Neural cell (in vitro differentiated cells): ENCODE data around the gene TAPBP. TPM values are rescaled to one million over a fixed set of nuclear protein-coding genes. Genes with fewer than 3 reads are reported as not detected.
A peak's percentile ranks its signal among the peaks of the same experiment; 100 is the strongest.

Experiments
- H2AFZ ChIP-seq: fragments of 200-600, 300-800 bp; sonication (generic), shearing (Covaris generic); 2 replicates; pipeline ENCODE4 v1.6.0; 2014; ENCODE audit warnings: low read depth, mild to moderate bottlenecking, antibody characterized with exemption, low read length, moderate library complexity
- H3F3A ChIP-seq: fragments of 200-600 bp; shearing (Covaris generic); 2 replicates; pipeline ENCODE4 v1.6.1; 2016; ENCODE audit warnings: mild to moderate bottlenecking, moderate library complexity, mixed read lengths, antibody characterized with exemption, low read length; ENCODE audit not compliant: insufficient read depth, poor library complexity, severe bottlenecking
- H3K27ac ChIP-seq: fragments of 200-600, 300-800 bp; sonication (generic), shearing (Covaris generic); 2 replicates; pipeline ENCODE4 v1.5.1; 2014; ENCODE audit warnings: mild to moderate bottlenecking, low read length, moderate library complexity
- H3K27me3 ChIP-seq: fragments of 300-800, 200-600 bp; sonication (generic), shearing (Covaris generic); 2 replicates; pipeline ENCODE4 v1.6.0; 2014; ENCODE audit warnings: mild to moderate bottlenecking, low read depth, low read length, moderate library complexity; ENCODE audit not compliant: insufficient read depth
- H3K36me3 ChIP-seq: fragments of 300-800, 200-600 bp; sonication (generic), shearing (Covaris generic); 2 replicates; pipeline ENCODE4 v1.5.1; 2014; ENCODE audit warnings: mild to moderate bottlenecking, antibody characterized with exemption, low read length, moderate library complexity; ENCODE audit not compliant: insufficient read depth
- H3K4me2 ChIP-seq: fragments of 300-800, 200-600 bp; sonication (generic), shearing (Covaris generic); 2 replicates; pipeline ENCODE4 v1.6.0; 2014; ENCODE audit warnings: mild to moderate bottlenecking, low read length
- H3K4me3 ChIP-seq: fragments of 300-800, 200-600 bp; sonication (generic), shearing (Covaris generic); 2 replicates; pipeline ENCODE4 v1.5.1; 2014; ENCODE audit warnings: mild to moderate bottlenecking, low read length, moderate library complexity
- H3K79me2 ChIP-seq: fragments of 200-600 bp; shearing (Covaris generic); replicated peaks from 2 replicates; pipeline ENCODE4 v1.6.0; 2014; ENCODE audit warnings: mild to moderate bottlenecking, low read length, moderate library complexity; ENCODE audit not compliant: insufficient read depth
- H3K9ac ChIP-seq: fragments of 300-800, 200-600 bp; sonication (generic), shearing (Covaris generic); 2 replicates; pipeline ENCODE4 v1.6.1; 2016; ENCODE audit warnings: mild to moderate bottlenecking, low read length, mixed read lengths
- H3K9me2 ChIP-seq: fragments of 200-600 bp; shearing (Covaris generic); 2 replicates; pipeline ENCODE4 v1.6.1; 2016; ENCODE audit warnings: mild to moderate bottlenecking, low read length, mixed read lengths; ENCODE audit not compliant: insufficient read depth
- H3K9me3 ChIP-seq: fragments of 200-600, 300-800 bp; sonication (generic), shearing (Covaris generic); 2 replicates; pipeline ENCODE4 v1.6.1; 2016; ENCODE audit warnings: mild to moderate bottlenecking, mixed run types, low read length, moderate library complexity, mixed read lengths
- H4K20me1 ChIP-seq: fragments of 200-600 bp; shearing (Covaris generic); 2 replicates; pipeline ENCODE4 v1.6.1; 2016; ENCODE audit warnings: mild to moderate bottlenecking, mixed run types; ENCODE audit not compliant: insufficient read depth
- MXI1 ChIP-seq: fragments of 450-650 bp; conservative IDR thresholded peaks from 2 replicates; pipeline ENCODE4 v1.6.1; 2014; ENCODE audit warnings: antibody characterized with exemption, mild to moderate bottlenecking; ENCODE audit not compliant: poor library complexity, severe bottlenecking
- RAD21 ChIP-seq: fragments of 450-650 bp; conservative IDR thresholded peaks from 2 replicates; pipeline ENCODE4 v1.6.1; 2014; ENCODE audit warnings: antibody characterized with exemption, mild to moderate bottlenecking, moderate library complexity
- REST ChIP-seq: IDR thresholded peaks from 2 replicates; pipeline ENCODE4 v1.6.1; 2012; ENCODE audit warnings: borderline replicate concordance
- TAF1 ChIP-seq: IDR thresholded peaks from 2 replicates; pipeline ENCODE4 v1.6.1; 2012; ENCODE audit warnings: low read depth
- polyA plus RNA-seq: library from polyadenylated mRNA; depleted of rRNA; stranded (reverse); fragments of >200 nt; gene quantifications from 2 replicates; pipeline ENCODE4 v1.2.3, GENCODE V29; 2014

Gene TAPBP
- polyA plus RNA-seq, 1 donor from 2014 or later = 1.2 TPM

- TF ChIP-seq REST = no peak
- TF ChIP-seq MXI1 = no peak
These were observed 62.4 kb downstream of the TAPBP start (continued) for GRCh38 chr6:33251395-33252012.

GRCh38 chr6:33250731-33251130 is 63.1 kb downstream of the TAPBP start:
- Histone ChIP-seq H3K9ac (no peak overlapping the region), H3K4me2 (no peak overlapping the region), H3K4me3 (no peak overlapping the region)

GRCh38 chr6:33249732-33250630 is 63.9 kb downstream of the TAPBP start:
- Histone ChIP-seq H3K27ac (peak overlapping the region; percentile 76), H3K36me3 (no peaks in the 10 kb centered on the region), H3K79me2 (no peaks in the 10 kb centered on the region), H2AFZ (peak overlapping the region; percentile 76), H4K20me1 (no peaks in the 10 kb centered on the region), H3K9me2 (no peaks in the 10 kb centered on the region), H3K27me3 (no peaks in the 10 kb centered on the region), H3K9me3 (no peaks in the 10 kb centered on the region), H3K9ac (peak overlapping the region; percentile 73), H3K4me3 (peak overlapping the region; percentile 72), H3F3A (peaks cover 5% of the 10 kb centered on the region), H3K4me2 (peak overlapping the region; percentile 49)
- TF ChIP-seq TAF1 = peak; percentile 10
- no peak for TF ChIP-seq RAD21

More at GRCh38 chr6:33250731-33251130, 63.1 kb downstream of the TAPBP start:
- no peaks in the 10 kb centered on the region for H3K9me2 ChIP-seq
- H3K36me3 ChIP-seq = no peaks in the 10 kb centered on the region
- no peaks in the 10 kb centered on the region for H4K20me1 ChIP-seq
- H3K27me3 ChIP-seq = no peaks in the 10 kb centered on the region
- H2AFZ ChIP-seq = no peak overlapping the region
- no peak overlapping the region for H3K27ac ChIP-seq
- H3K9me3 ChIP-seq = no peaks in the 10 kb centered on the region
- TF ChIP-seq RAD21 = no peak
- no peaks in the 10 kb centered on the region for H3K79me2 ChIP-seq
- peaks cover 5% of the 10 kb centered on the region for H3F3A ChIP-seq

Other genes with a start within 250 kb of the TAPBP start
- gene HLA-DPA1, start 240.4 kb downstream of the TAPBP start, polyA plus RNA-seq = not detected in 2 replicates
- 2.3 TPM in 1 of 2 replicates, not detected in the other for gene HLA-DPB1, start 238.1 kb downstream of the TAPBP start, polyA plus RNA-seq
- 9.8 and 20.2 TPM in 2 replicates for gene COL11A2, start 121.6 kb downstream of the TAPBP start, polyA plus RNA-seq
- 60.7 and 71.2 TPM in 2 replicates for gene RXRB, start 113.4 kb downstream of the TAPBP start, polyA plus RNA-seq
- gene SLC39A7, start 113.2 kb downstream of the TAPBP start, polyA plus RNA-seq = 99.8 and 120 TPM in 2 replicates
- 7.3 and 10.3 TPM in 2 replicates for gene HSD17B8, start 109.4 kb downstream of the TAPBP start, polyA plus RNA-seq
- gene RING1, start 105.6 kb downstream of the TAPBP start, polyA plus RNA-seq = 107 and 121 TPM in 2 replicates
- gene VPS52, start 42.2 kb downstream of the TAPBP start, polyA plus RNA-seq = 29.1 and 34.6 TPM in 2 replicates
- gene RPS18, start 42.0 kb downstream of the TAPBP start, polyA plus RNA-seq = 1,894 and 2,078 TPM in 2 replicates
- 2.5 and 7.0 TPM in 2 replicates for gene B3GALT4, start 37.0 kb downstream of the TAPBP start, polyA plus RNA-seq
- gene WDR46, start 24.8 kb downstream of the TAPBP start, polyA plus RNA-seq = 62.5 and 73.2 TPM in 2 replicates
- 97.8 and 109 TPM in 2 replicates for gene PFDN6, start 24.5 kb downstream of the TAPBP start, polyA plus RNA-seq
- gene RGL2, start 15.1 kb downstream of the TAPBP start, polyA plus RNA-seq = 120 and 141 TPM in 2 replicates
- 16.5 and 30.0 TPM in 2 replicates for gene ZBTB22, start 3.7 kb upstream of the TAPBP start, polyA plus RNA-seq
- 39.3 and 66.0 TPM in 2 replicates for gene DAXX, start 8.9 kb upstream of the TAPBP start, polyA plus RNA-seq
- gene KIFC1, start 77.7 kb upstream of the TAPBP start, polyA plus RNA-seq = 0.52 and 2.1 TPM in 2 replicates
- 102 and 112 TPM in 2 replicates for gene PHF1, start 96.9 kb upstream of the TAPBP start, polyA plus RNA-seq
- 341 and 343 TPM in 2 replicates for gene CUTA, start 104.0 kb upstream of the TAPBP start, polyA plus RNA-seq
- gene SYNGAP1, start 106.0 kb upstream of the TAPBP start, polyA plus RNA-seq = 4.3 and 5.9 TPM in 2 replicates
- 6.8 and 7.7 TPM in 2 replicates for gene ZBTB9, start 140.5 kb upstream of the TAPBP start, polyA plus RNA-seq